Fibroblast of skin of back (primary cell): ENCODE data around the gene SBNO2.

Experiments used
- DNase-seq: peaks from one replicate; pipeline ENCODE4 v3.0.0-alpha.2; 2013

SBNO2 gene

DNA sequence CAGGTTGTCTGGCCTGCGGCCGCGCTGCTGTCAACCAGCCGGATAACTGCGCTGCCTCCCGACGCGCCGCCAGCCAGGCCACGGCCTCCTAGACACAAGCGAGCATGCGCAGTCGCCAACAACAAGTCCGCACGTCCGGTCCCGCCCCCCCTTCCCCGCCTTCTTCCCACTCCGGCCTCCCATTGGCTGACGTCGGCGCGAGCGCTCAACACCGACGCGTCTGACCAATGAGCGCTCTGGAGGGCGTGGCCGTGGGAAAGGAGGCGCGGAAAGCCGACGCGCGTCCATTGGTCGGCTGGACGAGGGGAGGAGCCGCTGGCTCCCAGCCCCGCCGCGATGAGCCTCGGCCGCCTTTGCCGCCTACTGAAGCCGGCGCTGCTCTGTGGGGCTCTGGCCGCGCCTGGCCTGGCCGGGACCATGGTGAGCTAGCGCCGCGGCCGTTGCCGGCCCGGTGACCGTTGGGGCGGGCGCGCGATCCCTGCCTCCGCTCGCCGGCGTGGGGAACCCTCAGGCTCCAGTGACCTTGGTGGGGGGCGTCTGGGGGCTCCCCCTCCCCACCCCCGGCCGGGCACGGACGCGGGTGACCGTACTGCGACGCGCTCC, 70.3 kb downstream of the SBNO2 start, which contains the start of gene GPX4:
Gene GPX4 (plus strand): TSS at position 287 of the 603 bp plus-strand sequence. CDS start 50 bp downstream, at position 337.
- DNase-seq, result peak; percentile 99

DNA sequence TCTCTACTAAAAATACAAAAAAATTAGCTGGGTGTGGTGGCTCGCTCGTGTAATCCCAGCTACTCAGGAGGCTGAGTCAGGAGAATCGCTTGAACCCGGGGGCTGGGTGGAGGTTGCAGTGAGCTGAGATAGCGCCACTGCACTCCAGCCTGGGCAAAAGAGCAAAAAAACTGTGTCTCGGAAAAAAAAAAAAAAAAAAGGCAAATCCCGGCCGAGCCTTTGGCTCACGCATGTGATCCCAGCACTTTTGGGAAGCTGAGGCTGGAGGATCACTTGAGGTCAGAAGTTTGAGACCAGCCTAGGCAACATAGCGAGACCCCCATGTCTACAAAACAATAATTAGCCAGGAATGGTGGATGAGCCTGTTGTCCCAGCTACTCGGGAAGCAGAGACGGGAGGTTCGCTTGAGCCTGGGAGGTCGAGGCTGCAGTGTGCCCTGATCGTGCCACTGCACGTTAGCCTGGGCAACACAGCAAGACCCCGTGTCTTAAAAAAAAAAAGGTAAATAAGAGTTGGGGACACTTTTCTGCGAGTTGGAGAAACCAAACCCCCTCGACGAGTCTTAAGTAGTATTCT, 70.8 kb downstream of the SBNO2 start:
- DNase-seq, result peak; percentile 51

- DNase-seq, result peak; percentile 100
These were observed 71.5 kb downstream of the SBNO2 start for GRCh38 chr19:1102407-1103131.

DNA sequence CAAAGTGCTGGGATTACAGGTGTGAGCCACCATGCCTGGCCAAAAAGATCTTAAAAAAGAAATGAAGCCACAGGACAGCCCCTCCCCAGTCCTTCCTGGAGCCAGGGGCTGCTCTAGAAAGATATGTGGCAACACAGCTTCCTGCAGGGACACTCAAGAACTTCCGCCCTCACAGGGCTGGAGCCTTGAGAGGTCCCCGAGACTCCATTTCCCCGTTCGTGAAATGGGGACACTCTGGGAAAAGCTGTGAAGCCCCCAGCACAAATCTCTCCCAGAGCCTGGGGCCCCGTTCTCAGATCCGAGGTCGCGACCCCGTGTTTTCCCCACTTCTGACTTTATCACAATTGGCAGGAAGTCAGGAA, 72.8 kb downstream of the SBNO2 start:
- DNase-seq, result no peak

DNA sequence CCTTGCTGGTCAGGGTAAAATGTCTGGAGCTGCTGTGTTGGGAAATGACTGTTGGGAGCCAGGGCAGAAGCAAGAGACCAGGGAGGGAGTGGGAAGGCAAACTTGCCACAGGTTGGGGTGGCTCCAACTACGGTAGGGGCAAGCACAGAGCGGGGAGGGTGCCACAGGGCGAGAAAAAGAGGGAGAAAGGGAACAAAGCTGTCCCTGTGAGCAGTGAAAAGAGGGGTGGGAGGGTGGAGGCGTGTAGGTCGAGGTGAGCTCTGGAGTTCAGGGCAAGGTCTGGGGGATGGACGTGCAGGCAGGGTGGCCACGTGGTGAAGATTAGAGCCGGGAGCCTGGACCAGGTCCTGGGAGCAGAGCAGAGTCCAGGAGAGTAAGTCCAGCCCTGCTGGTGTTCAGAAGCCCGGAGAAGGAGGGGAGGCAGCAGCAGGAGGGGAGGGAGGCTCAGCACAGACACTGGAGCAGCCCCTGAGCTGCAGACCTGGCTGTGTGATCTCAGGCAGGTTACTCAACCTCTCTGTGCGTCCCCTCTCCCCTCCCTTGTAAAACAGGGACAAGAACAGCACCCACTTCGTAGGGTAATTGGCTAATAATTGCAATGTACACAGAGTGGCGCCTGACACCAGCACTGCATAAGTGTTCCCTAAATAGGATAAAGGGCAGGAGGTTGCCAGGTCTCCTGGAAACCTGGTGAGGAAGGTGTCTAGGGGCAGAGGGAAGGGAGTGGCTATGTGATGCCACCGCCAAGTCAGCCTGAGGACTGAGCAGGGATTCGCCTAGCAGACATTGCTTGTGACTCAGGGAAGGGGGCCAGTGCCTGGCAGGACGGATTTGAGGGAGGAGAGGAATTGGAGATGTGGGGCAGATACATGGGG, 75.7 kb downstream of the SBNO2 start:
- peak; percentile 25 for DNase-seq

GRCh38 chr19:1097810-1098176, 76.3 kb downstream of the SBNO2 start:
- DNase-seq, result no peak

GRCh38 chr19:1094978-1095701, 78.9 kb downstream of the SBNO2 start, which contains the start of gene POLR2E:
Gene POLR2E (minus strand): TSS chr19:1095375. CDS start chr19:1095315, 60 bp downstream.
- DNase-seq, result peak; percentile 98

GRCh38 chr19:1094655-1094977, 79.5 kb downstream of the SBNO2 start:
- no peak for DNase-seq

- DNase-seq, result no peak
These were observed 80.1 kb downstream of the SBNO2 start for GRCh38 chr19:1093811-1094553.

- no peak for DNase-seq
These were observed 80.7 kb downstream of the SBNO2 start for GRCh38 chr19:1093330-1093729.

- no peak for DNase-seq
These were observed 82.4 kb downstream of the SBNO2 start for GRCh38 chr19:1091544-1092175.

DNA sequence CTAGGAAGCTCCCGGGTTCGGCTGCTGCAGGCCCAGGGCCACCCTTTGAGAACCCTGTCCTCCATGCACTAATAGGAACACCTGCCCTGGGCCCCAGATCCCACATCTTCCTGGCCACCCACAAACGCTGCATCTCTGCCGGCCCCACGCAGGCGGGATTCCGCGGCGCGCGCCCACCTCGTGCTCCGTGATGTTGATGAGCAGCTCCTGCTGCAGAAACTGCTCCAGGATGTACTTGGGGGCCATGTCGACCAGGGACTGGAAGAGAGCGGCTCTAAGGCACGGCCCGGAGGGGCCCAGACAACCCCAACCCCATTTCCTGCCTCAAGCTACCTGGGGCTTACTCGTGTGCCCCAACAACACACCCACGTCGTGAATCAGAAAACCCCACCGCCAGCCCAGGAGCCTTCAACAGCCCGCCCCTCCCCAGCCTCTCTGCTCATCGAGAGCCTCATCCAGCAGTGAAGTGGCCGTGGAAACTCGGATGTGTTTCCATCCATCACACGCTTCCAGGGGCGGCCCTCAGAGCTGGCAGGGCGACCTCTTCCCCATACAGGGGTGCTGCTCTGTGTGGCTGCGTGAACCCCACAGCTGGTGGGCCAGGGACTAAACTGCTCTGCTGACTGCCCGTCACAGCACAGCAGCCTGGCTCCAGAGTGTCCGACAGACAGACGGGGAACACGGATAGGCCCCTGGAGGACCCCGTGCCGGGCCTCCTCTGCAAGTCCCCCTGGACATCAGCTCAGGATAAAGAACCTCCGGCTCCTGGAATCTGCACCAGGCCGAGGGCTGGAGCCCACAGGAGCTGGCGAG, 83.1 kb downstream of the SBNO2 start:
- no peak for DNase-seq

- DNase-seq, result no peak
These were observed 84.2 kb downstream of the SBNO2 start for GRCh38 chr19:1089891-1090290.

DNA sequence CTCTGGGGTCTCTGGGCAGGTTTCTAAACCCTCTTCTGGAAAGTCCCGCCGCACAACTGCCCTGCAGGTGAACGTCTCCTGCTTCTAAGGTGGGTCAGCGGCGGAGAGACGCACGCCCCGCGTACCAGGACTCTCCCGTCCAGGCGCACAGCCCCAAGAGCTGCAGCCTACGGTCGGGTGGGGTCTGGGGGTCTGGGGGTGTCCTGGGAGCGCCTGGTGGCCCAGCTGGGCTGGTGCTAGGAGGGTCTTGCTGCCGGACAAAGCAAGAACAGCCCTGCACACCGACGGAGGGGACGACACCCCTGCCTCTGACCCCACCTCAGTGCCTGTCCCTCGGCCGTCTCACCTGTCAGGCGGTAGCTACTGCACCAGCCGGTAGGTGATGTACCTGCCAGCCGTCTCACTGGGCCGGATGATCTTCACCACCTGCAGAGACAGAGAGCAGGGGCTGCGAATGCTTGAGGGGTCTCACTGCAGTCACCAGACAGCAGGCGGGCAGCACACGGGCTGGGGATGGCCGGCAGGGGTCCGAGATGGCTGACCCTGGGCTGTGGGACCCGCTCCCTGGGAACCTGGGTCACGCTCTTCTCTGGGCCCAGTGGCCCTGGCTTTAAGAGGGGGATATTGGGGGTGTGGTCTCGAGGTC, 84.8 kb downstream of the SBNO2 start:
- no peak for DNase-seq

GRCh38 chr19:1088416-1089010, 85.6 kb downstream of the SBNO2 start:
- no peak for DNase-seq

DNA sequence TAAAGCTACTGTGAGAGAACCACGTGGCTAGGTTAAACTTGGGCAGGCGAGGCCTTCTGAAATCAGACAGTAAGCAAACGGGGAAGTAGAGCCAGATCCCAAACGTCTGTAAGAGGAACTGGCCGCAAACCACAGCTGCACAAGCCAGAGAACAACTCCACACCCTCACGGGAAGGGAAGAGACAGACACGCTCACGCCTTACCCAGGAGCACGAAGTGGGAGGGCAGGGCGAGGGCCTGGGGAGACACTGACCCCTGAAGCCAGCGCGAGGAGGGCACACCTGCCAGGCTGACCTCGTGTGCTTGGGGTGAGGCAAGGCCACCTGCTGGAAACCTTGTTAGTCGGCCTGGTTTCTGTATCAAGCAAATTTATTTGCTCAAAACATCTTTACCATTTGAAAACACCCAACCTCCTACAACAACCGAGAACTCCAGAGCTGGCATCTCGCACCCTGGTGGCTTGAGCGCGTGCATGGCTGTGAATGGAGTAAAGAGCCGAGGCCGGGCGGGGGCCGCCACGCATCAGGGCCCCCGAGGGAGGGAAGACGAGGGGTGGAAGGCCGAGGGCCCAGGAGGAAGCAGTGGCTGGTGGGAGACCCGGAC, 86.2 kb downstream of the SBNO2 start:
- no peak for DNase-seq

DNA sequence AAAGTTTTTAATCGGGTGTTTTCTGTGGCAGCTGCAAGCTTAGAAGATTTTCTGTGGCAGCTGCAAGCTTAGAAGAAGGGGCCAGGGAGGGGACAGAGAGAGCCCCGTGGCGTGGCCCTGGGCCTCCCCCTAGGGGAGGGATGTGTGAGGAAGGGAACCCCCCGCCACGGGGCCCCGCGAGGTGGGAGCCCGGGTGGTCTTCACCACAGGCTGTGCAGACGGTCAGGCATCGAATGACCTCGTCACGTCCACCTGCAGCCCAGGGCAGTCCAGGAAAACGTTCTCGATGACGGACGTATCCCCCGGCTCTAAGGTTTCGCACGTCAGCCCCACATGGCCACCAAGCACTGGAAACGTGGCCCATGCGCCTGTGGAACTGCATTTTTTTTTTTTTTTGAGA, 87.5 kb downstream of the SBNO2 start:
- no peak for DNase-seq

- no peak for DNase-seq
These were observed 88.2 kb downstream of the SBNO2 start for GRCh38 chr19:1085676-1086442.
